T-cell (primary cell): Measurements from ENCODE around the gene CST4. TPM values are rescaled to one million over a fixed set of nuclear protein-coding genes. Genes with fewer than 3 reads are reported as not detected.
A peak's percentile ranks its signal among the peaks of the same experiment; 100 is the strongest.
"Not testable (repeated sequence)": the region's sequence is repeated elsewhere in the genome, so short reads cannot be mapped to it uniquely, and the experiment has no call there.

Source experiments
- ATAC-seq, 4 experiments: fragments of 200-7000 bp in 3 of 4; fragments of 150-1000 bp in 1 of 4; cut with Tn5 transposase; replicated peaks in 1 of 4; 1 replicate in 3 of 4; 2 replicates in 1 of 4; pipeline ENCODE4 v1.10.0; 2021; ENCODE audit warnings: moderate library complexity in 3 of 4, mild to moderate bottlenecking in 2 of 4, moderate number of reproducible peaks in 1 of 4
- CTCF ChIA-PET, 2 donors: fragments of 300-600 bp; sonication (Branson Sonifier 250); formaldehyde crosslinking; loops; one replicate each; lab custom pipeline; 2022; ENCODE audit warnings: antibody characterized with exemption in 2 of 2; lab: Charles Lee
- POLR2A ChIA-PET, 2 donors: fragments of 300-600 bp; sonication (Branson Sonifier 250); formaldehyde crosslinking; loops; one replicate each; lab custom pipeline; 2022; ENCODE audit warnings: antibody characterized with exemption in 2 of 2; lab: Charles Lee
- DNase-seq, 35 experiments: peaks; one replicate each; pipeline versions ENCODE4 v3.0.0 to v3.0.0-alpha.2; 2013 to 2023
- H3K27ac ChIP-seq: one replicate; pipeline ENCODE4 v1.5.1; 2013; ENCODE audit warnings: low read length
- H3K27me3 ChIP-seq, 2 experiments: replicated peaks in 1 of 2; 1 replicate in 1 of 2; 2 replicates in 1 of 2; pipeline versions ENCODE4 v1.6.1 to v1.7.0; 2013; ENCODE audit warnings: low read length in 1 of 2, mixed read lengths in 1 of 2; ENCODE audit not compliant: control insufficient read depth in 2 of 2, insufficient read depth in 2 of 2; ENCODE audit errors: extremely low read depth in 1 of 2
- H3K36me3 ChIP-seq, 2 donors: 1 replicate in 1 of 2; 2 replicates in 1 of 2; pipeline versions ENCODE4 v1.6.1 to v1.7.0; 2013; ENCODE audit warnings: low read length in 1 of 2; ENCODE audit not compliant: control insufficient read depth in 2 of 2, insufficient read depth in 1 of 2; ENCODE audit errors: extremely low read depth in 1 of 2
- H3K4me1 ChIP-seq, 2 experiments: 1 replicate in 1 of 2; 2 replicates in 1 of 2; pipeline versions ENCODE4 v1.6.1 to v1.7.0; 2013; ENCODE audit warnings: low read length in 2 of 2, mixed read lengths in 1 of 2; ENCODE audit not compliant: insufficient read depth in 2 of 2, control insufficient read depth in 1 of 2; ENCODE audit errors: extremely low read depth in 1 of 2
- H3K4me3 ChIP-seq, 2 donors: 1 replicate in 1 of 2; 2 replicates in 1 of 2; pipeline versions ENCODE4 v1.5.1 to v1.7.0; 2013; ENCODE audit warnings: mild to moderate bottlenecking in 2 of 2, low read length in 1 of 2, moderate library complexity in 1 of 2; ENCODE audit not compliant: control insufficient read depth in 1 of 2; ENCODE audit errors: extremely low read depth in 1 of 2
- H3K9me3 ChIP-seq: 2 replicates; pipeline ENCODE4 v1.7.0; 2013
- H3K27ac Mint-ChIP-seq, 2 donors: one replicate each; pipeline ENCODE4 v1.8.0; 2020 to 2021; ENCODE audit warnings: mild to moderate bottlenecking in 2 of 2, mixed read lengths in 2 of 2
- H3K27me3 Mint-ChIP-seq, 2 donors: one replicate each; pipeline ENCODE4 v1.8.0; 2021 to 2022; ENCODE audit warnings: mixed read lengths in 2 of 2
- H3K36me3 Mint-ChIP-seq: one replicate; pipeline ENCODE4 v1.8.0; 2021; ENCODE audit warnings: mixed read lengths
- H3K4me1 Mint-ChIP-seq, 3 donors: one replicate each; pipeline ENCODE4 v1.8.0; 2020 to 2022; ENCODE audit warnings: mixed read lengths in 3 of 3, mild to moderate bottlenecking in 1 of 3
- H3K4me3 Mint-ChIP-seq, 3 donors: one replicate each; pipeline ENCODE4 v1.8.0; 2020 to 2022; ENCODE audit warnings: mild to moderate bottlenecking in 3 of 3, mixed read lengths in 3 of 3, moderate library complexity in 3 of 3
- H3K9me3 Mint-ChIP-seq, 3 donors: one replicate each; pipeline ENCODE4 v1.8.0; 2020 to 2022; ENCODE audit warnings: mixed read lengths in 3 of 3
- WGBS: methylation state at CpG from one replicate; pipeline ENCODE4 v1.1.5; 2013; ENCODE audit warnings: missing lambda C conversion rate; ENCODE audit not compliant: insufficient coverage; 5-methylcytosine and 5-hydroxymethylcytosine counted together
- total RNA-seq, 35 experiments: library from RNA in 6 of 35; stranded (reverse) in 6 of 35; fragments of 120-200 nt in 1 of 35; gene quantifications; one replicate each; pipeline versions ENCODE4 v1.2.1 to v1.2.4 and lab custom pipeline; 2013 to 2026

Gene CST4
- total RNA-seq, 5 donors from 2014 or later (not counting 1 experiment from before 2014, with no cell fraction given) = not detected

GRCh38 chr20:23635768-23636090 is 53.1 kb downstream of the CST4 start:
- H3K27ac Mint-ChIP-seq, H3K4me3 ChIP-seq, ATAC-seq, H3K36me3 ChIP-seq, CTCF ChIA-PET, H3K36me3 Mint-ChIP-seq, POLR2A ChIA-PET, H3K4me1 ChIP-seq, H3K9me3 ChIP-seq, H3K9me3 Mint-ChIP-seq, DNase-seq, H3K27ac ChIP-seq, H3K4me1 Mint-ChIP-seq: not testable (repeated sequence)
- WGBS = no CpG with 5 or more reads among the region's 2 CpGs
- H3K27me3 ChIP-seq = peaks cover 0 to 38% of the 10 kb centered on the region in 2 experiments
- H3K4me3 Mint-ChIP-seq = peak overlapping the region in 1 of 3 donors; percentile 60
- peaks cover 24 to 34% of the 10 kb centered on the region in 2 donors for H3K27me3 Mint-ChIP-seq

Other genes starting within 250 kb of the CST4 start
- gene CSTL1, start 249.4 kb downstream of the CST4 start, total RNA-seq = not detected
- not detected for gene CST11, start 236.2 kb downstream of the CST4 start, total RNA-seq
- not detected for gene CST8, start 197.9 kb downstream of the CST4 start, total RNA-seq
- gene CST9L, start 120.6 kb downstream of the CST4 start, total RNA-seq = not detected
- gene CST9, start 83.1 kb downstream of the CST4 start, total RNA-seq = not detected
- 1 to 10 TPM; 5.1 to 9.0 (median 5.3) TPM for gene CST3, start 51.1 kb downstream of the CST4 start, total RNA-seq
- gene CST1, start 61.9 kb upstream of the CST4 start, total RNA-seq = not detected
- not detected for gene CST2, start 137.7 kb upstream of the CST4 start, total RNA-seq
- gene CST5, start 190.7 kb upstream of the CST4 start, total RNA-seq = not detected